ENCODE results near the gene PARK7. TPM values are rescaled to one million over a fixed set of nuclear protein-coding genes. Genes with fewer than 3 reads are reported as not detected.

Gene PARK7
- total RNA-seq, 6 experiments from 2014 or later: 144 to 218 (median 173) TPM

- no peak for DNase-seq
- intact Hi-C loops (cut with DNase I): no loop called here
- no peaks in the 10 kb centered on the region for H3K36me3 ChIP-seq
- no peaks in the 10 kb centered on the region for H3K9me3 ChIP-seq
- no peaks in the 10 kb centered on the region for H3K27me3 ChIP-seq
- 62% methylated on average over 14 of the region's 15 CpGs for WGBS (ENCODE audit: insufficient coverage, low coverage, low lambda C conversion rate, missing lambda C conversion rate)
- TF ChIP-seq CTCF (IDR thresholded peaks at IDR 0.05): no peak
- TF ChIP-seq POLR2A (IDR thresholded peaks at IDR 0.05): no peak
- no peak for ATAC-seq
- H3K4me3 ChIP-seq: no peak overlapping the region
- H3K27ac ChIP-seq: no peak overlapping the region
- no peaks in the 10 kb centered on the region for H3K4me1 ChIP-seq
Observed at GRCh38 chr1:7932524-7933138, 28.9 kb upstream of the PARK7 start.

GRCh38 chr1:7938070-7938469 lies 23.4 kb upstream of the PARK7 start:
- DNase-seq (no peak), ATAC-seq (no peak)
- WGBS (ENCODE audit: insufficient coverage, low coverage, low lambda C conversion rate, missing lambda C conversion rate): 41% methylated on average over 3 of the region's 3 CpGs
- TF ChIP-seq CTCF (IDR thresholded peaks at IDR 0.05) (no peak), POLR2A (IDR thresholded peaks at IDR 0.05) (no peak)
- Histone ChIP-seq H3K36me3 (no peaks in the 10 kb centered on the region), H3K9me3 (no peaks in the 10 kb centered on the region), H3K27ac (no peak overlapping the region), H3K4me1 (no peaks in the 10 kb centered on the region), H3K27me3 (no peaks in the 10 kb centered on the region), H3K4me3 (no peak overlapping the region)
- intact Hi-C loops (cut with DNase I): no loop called here

GRCh38 chr1:7940034-7940433 lies 21.5 kb upstream of the PARK7 start:
- H3K27me3 ChIP-seq: no peaks in the 10 kb centered on the region
- WGBS (ENCODE audit: insufficient coverage, low coverage, low lambda C conversion rate, missing lambda C conversion rate): 11% methylated on average over 3 of the region's 3 CpGs
- no peak for TF ChIP-seq CTCF (IDR thresholded peaks at IDR 0.05)
- no peak for DNase-seq
- H3K9me3 ChIP-seq: no peaks in the 10 kb centered on the region
- H3K27ac ChIP-seq: no peak overlapping the region
- no peaks in the 10 kb centered on the region for H3K4me1 ChIP-seq
- no peaks in the 10 kb centered on the region for H3K36me3 ChIP-seq
- H3K4me3 ChIP-seq: no peak overlapping the region
- intact Hi-C loops (cut with DNase I): no loop called here
- no peak for ATAC-seq

- H3K27ac ChIP-seq: no peak within 1 kb of the TSS
- no peaks in the 10 kb centered on the region for H3K27me3 ChIP-seq
- H3K4me1 ChIP-seq: no peaks in the 10 kb centered on the region
- peak in 1 of 3 donors; percentile 33 for DNase-seq
- intact Hi-C loops (cut with DNase I): no loop called here
- no peaks in the 10 kb centered on the region for H3K36me3 ChIP-seq
- TF ChIP-seq POLR2A (IDR thresholded peaks at IDR 0.05) (no peak), CTCF (IDR thresholded peaks at IDR 0.05) (no peak)
- WGBS (ENCODE audit: insufficient coverage, low coverage, low lambda C conversion rate, missing lambda C conversion rate): 56% methylated on average over 8 of the region's 14 CpGs
- peak in 2 of 4 donors; percentile 7 to 55 for ATAC-seq
- no peaks in the 10 kb centered on the region for H3K9me3 ChIP-seq
- H3K4me3 ChIP-seq: no peak within 1 kb of the TSS
Observed at GRCh38 chr1:7940745-7941436, 20.6 kb upstream of the PARK7 start, which contains the start of gene TNFRSF9. TSS of gene TNFRSF9 (minus strand) at chr1:7940839. CDS start at chr1:7939994, 845 bp downstream.

All from right lobe of liver (tissue), 6 donors.